HG03378 (cell line): ENCODE data around the gene SECTM1.
A peak's percentile ranks its signal among the peaks of the same experiment; 100 is the strongest.

Source experiments
- ATAC-seq: cut with Tn5 transposase; IDR thresholded peaks from one replicate; pipeline ENCODE4 v1.9.1; 2021; ENCODE audit warnings: mild to moderate bottlenecking, moderate library complexity; ENCODE audit not compliant: unreplicated experiment

SECTM1 gene

DNA sequence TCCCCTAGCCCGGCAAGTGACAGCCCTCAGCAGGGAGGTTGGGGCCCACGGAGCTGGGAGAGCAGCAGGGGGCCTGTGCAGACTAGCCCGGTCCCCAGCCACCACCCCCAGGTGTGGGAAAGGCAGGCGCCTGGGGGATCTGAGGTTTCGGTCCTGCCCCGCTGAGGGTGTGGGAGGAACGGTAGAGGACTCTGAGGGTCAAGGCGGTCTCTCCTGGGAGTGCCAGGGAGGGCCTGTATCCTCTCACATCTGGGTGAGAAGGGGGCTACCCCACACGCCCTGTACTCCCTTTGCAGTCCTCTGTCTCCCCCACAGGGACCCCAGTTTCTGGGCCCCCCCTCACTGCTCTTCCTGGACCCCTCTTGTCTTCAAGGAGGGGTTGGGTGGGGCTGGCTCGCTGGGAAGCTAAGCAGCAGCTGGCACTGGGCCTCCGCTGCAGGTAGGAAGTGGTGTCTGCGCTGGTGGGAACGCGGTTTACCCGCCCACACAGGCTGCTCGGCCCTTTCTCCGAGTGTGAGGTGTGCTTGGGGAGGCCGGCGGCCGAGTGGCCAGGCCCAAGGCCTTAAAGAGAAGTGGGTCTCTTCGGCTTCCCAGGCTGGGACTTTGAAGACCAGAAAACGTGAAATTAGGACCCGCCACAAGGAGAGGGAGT is 31.5 kb downstream of the SECTM1 start:
- ATAC-seq, result no peak

GRCh38 chr17:82301300-82301915 is 32.2 kb downstream of the SECTM1 start:
- no peak for ATAC-seq

DNA sequence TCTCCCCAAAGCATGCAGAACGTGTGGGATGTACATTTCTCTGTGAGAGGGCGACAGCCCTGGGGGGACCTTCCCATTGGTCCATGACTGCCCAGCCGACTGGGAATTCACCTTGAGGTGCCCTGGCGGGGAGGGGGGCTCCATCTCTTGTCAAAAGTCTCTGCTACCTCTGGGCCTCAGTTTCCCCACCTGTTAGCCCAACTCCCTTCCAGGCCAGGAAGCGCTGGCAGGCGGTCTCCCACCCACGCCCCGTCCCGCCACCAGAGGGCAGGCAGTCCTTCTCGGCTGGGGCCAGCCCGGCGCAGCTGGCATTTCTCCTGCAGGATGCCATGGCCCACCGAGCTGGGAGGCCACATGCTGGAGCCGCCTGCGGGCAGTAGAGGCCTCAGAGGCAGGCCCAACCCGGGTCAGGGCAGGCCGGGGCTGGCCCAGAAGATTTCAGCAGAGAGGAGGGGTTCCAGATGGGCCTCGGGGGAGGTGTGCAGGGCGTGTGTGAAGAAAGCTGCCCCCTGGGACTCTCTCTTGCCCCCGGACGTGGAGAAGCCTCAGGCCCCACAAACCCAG is 32.8 kb downstream of the SECTM1 start:
- no peak for ATAC-seq

GRCh38 chr17:82300228-82300627 is 33.3 kb downstream of the SECTM1 start:
- ATAC-seq, result no peak

DNA sequence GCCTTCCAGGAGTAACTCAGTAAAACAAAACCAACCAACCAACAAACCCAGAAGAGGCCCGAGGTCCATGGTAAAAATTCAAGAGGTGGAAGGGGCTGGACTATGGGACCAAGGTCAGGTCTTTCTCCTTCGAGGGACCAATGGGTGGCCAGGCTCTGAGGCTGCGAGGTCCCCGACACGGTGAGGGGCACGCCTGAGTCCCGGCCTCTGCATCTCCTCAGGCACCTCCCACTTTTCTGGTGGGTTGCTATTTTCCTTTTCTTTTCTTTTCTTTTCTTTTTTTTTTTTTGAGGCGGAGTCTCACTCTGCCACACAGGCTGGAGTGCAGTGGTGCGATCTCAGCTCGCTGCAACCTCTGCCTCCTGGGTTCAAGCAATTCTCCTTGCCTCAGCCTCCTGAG is 34.1 kb downstream of the SECTM1 start:
- no peak for ATAC-seq

DNA sequence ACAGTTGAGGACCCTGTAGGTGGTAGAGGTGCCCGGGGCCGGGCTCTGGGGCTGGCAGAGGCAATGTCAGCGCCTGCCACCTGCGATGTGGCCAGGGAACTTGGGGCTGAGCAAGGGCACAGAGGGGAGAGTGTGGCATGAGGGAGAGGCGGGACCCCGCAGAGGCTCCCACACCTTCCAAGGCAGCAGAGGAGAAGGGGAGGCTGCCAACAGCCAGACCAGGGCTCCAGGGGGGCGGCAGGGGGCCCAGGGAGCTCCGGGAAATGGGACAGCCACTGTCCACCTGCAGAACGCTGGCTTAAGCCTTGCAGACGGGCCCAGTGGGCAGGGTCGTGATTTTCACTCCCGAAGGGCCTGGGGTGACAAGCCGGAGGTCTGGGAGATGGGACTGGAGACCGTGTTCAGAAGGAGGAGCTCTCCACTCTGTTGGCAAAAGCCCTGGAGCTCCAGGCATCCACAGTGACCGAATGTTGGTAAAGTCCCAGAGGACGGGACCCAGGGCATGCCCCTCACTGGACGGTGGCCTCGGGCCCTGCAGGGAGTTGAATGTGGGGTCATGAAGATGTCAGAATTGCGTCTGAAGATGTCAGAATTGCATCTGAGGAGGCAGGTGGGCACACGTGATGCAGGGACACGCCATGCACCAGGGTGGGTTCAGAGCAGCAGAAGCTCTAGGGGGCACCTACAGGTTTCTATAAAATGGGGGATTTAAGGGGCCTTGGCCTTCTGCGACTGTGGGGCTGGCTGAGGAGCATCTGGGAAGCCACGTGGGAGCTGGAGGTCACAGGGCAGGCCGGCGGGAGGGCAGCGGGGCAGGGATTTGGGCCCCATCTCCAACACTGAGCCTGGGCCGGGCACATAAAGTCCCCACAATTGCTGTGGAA is 34.8 kb downstream of the SECTM1 start:
- no peak for ATAC-seq

DNA sequence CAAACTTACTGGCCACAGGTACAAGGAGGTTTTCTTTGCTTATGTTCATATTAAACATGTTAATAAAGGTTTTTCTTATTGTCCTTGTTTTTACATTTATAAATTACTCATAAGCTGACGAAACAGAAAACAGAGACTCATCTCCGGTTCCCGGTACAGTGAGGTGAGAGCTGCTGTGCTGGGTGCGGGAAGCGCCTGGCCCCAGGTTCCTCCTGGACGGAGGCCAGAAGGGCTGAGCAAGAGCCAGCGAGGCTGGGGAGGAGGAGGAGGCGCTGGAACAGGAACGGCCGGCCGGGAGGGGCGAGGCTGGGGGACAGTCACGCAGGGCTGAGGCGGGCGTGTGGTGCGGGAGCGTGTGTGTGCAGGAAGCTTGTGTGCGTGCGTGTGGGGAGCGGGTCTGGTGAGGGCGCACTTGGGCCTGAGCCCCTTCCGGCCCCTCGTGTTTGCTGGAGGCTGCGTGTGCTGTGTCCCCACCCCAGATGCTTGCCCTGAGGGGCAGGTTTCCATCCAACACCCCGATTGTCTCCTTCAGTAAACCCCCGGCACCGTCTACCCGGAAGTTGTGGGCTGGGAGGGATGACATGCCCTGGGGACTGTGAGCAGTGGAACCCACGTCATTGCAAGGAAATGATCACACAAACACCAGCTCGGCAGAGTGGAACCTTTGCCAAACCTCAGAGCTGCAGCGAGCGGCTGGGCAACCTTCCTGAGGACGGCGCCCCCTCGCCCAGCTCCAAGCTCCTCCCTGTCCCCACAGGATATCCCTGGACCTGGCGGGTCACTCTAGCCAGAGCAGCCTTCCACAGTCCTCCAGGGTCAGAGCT is 35.6 kb downstream of the SECTM1 start:
- ATAC-seq, result peak; percentile 49

DNA sequence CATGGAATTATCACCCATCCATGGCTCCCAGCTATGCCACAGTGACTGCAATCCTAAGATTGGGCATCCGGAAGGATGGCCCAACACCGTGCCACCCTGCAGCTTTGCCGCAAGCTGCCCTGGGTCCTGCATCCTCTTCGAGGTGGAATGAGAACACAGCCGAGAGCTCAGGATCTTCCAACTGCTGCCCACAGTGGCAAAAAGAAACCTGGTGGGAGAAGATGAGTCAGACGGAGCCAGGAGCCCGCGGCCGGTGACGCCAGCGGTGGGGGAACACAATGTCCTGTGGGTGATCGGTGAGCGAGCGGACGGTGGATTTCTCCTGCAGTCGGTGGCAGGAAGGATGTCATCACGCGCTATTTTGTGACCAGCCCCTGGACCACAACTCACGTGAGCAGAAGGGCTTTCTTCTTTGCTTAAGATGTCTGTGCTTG is 36.3 kb downstream of the SECTM1 start:
- peak; percentile 23 for ATAC-seq

DNA sequence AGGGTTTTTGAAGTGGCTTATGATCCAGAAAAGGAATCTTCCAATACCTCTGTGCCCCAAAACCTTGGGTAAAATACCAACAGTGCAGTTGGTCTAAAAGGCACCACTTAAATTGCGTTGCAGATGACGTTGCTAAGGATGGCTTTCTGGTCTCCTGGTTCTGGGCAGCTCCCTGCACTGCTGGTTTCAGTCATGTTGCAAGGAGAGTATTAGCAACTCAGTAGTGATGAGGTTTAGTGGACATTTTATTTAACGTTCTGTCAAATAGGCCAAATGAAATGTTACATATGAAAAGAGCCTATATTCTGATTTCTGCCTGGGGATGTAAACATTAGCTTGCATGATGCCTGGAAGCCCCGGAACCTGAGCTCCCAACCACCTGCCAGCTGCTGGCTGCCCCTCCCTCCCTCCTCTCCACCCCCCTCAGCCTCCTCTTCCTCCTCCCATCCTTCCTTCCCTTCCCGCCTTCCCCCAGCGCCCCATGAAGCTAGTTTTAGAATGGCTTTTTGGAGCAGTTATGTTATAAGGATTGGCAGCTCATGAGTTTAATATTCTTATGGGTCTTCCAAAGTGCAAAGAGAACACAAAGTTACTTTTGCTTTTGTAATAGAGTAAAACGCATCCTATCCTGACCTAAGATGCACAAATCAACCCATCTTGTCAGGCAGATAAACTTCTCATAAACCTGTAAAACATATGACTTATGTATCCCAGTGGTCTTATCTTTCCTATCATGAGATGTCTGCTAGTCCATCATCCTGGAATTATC is 36.9 kb downstream of the SECTM1 start:
- no peak for ATAC-seq

DNA sequence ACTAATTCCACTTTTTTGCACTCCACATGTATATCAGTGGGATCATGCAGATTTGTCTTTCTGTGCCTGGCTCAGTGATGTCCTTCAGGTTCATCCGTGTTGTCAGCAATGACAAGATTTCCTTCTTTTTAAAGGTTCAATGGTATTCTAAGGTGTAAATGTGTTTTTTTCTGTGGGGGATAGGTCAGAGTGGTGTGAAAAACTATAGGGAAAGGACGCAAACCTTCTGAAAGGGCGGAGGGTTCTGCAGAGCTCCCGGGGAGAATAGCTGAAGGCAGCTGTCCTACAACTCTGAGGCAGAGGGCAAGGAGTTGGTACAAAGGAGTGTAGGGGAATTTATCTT is 38.1 kb downstream of the SECTM1 start:
- ATAC-seq, result no peak

DNA sequence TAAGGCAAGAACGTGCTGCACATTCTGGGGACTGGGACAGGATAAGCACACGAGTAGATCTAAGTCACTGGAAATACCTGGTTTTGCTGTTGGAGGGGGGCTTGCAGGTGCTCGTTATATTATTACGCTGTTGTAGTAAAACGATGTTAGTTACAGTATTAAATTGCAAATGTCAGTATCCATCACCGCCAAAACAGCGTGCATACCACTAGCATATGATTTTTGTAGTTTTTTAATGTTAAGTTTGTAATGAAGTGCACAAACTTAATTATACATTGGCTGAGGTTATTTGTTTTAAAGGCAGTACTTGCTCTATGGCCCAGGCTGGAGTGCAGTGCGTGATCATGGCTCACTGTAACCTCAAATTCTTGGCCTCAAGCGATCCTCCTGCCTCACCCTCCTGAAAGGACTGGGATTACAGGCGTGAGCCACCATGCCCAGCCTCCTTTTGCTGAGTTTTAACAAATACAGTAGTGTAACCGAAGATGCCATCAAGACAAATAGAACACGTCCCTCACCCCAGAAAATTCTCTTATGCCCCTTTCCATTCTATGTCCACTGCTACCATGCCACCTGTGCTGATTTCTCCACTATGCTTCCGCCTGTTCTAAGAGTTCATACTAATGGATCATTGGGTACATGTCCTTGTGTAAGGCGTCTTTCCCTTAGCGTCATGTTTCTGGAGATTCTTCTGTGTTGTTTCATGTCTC is 39.3 kb downstream of the SECTM1 start:
- ATAC-seq, result no peak

DNA sequence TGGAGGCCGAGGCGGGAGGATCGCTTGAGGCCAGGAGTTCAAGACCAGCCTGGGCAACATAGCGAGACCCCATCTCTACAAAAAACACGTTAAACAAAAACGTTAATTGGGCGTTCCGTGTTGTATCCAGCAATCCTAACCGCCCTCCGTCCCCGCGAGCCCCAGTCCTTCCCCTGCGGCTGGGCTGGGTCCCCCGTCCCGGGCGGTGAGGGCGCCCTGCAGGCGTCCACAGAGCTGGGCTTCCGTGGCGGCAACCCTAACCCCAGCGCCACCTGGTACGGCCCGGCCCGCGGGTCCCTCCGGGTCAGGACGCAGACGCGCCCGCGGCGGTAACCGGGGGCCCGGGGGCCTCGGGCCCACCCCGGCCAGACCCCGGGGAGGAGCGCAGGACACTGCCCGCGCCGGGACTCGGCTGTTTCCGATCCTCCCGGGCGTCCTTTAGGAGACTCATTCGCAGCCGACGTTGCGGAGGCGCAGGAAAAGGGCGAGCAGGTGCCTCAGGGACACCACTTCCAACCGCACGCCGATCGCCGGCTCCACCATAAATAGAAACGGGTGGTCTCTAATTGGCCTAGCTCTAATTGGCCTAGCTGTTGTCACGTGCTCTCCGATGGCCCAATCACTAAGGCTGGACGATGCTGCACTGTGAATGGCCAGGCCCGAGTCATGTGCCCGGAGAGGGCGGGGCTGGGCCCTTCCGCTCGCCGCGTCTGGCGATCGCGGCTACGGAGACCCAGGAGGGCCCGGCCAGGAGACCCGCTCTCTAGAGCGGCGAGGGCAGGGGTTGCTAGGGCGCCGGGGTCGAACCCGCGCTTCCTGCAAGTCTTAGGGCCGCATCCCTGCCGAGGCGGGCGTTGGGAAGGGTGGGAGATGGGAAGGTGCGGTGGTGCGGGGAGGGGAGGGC is 41.1 kb downstream of the SECTM1 start:
- ATAC-seq, result peak; percentile 85

DNA sequence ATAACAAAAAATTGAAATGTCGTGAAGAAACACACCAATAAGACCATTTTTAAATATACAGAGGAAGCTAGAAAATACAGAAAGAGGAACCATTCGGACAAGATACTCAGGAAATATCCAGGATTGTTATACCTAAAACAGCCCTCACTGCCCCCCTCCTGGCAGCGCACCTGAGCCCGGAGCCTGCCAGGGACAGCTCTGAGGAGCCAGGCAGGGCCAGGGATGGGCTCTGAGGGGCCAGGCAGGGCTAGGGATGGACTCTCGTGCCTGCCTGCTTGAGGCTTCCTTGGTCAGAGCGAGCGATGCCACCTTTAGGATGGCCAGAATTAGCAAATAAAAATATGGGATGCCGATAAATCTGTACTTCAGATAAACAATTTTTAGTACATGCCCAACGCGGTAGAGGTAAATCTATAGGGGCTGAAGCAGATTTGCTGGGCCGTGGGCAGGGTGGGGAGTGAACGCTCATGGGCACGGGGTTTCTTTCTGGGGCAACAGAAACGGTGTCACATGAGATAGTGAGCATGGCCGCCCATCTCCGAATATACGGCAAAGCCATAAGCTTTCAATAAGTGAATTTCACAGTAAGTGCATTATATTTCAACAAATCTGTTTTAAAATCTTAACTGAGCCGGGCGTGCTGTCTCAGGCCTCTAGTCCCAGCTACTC is 41.9 kb downstream of the SECTM1 start:
- ATAC-seq, result no peak

GRCh38 chr17:82287868-82288801 is 45.4 kb downstream of the SECTM1 start:
- ATAC-seq, result no peak

DNA sequence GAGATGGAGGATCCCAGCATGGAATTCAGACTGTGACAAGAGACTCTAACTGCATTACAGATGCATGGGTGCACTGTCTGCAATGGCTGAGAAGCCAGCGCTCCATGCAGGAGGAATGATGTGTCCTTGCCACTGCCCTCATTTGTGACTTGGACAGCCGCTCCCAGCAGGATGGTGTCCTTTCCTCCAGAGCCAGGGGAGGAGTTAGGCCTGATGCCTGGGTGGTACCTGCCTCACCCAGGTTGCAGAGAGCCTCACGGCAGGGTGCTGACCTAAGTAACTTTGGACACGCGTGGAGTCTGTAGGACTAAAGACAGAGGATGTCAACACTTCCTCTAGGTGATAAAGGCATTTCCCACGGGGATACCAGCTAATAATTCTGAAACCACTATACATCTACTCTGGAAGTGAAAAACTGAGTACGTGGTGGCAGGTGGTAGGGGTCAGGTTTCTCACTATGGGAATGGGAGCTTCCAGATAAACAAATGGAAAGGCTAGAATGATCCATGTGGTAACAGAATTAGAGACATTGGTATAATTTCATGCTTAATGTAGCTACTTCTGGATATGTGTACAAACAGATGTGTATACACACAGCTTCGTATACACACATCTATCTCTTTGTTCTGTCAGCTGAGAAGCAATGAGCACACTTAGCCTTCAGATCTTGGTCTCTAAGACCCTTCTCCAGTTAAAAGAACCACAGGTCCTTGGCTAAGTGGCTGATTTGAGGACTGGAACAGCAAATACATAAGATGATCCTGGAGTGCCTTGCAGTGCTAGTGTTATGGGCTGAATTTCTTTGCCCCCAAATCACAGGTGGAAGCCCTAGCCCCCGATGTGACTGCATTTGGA is 46.3 kb downstream of the SECTM1 start:
- no peak for ATAC-seq

- no peak for ATAC-seq
These were observed 48.4 kb downstream of the SECTM1 start for GRCh38 chr17:82285141-82285540.
